ENCODE measurements around the gene KLHL22. TPM values are rescaled to one million over a fixed set of nuclear protein-coding genes. Genes with fewer than 3 reads are reported as not detected.
A peak's percentile ranks its signal among the peaks of the same experiment; 100 is the strongest.
"Not testable (repeated sequence)": the region's sequence is repeated elsewhere in the genome, so short reads cannot be mapped to it uniquely, and the experiment has no call there.

KLHL22 gene
- total RNA-seq, 1 experiment from 2014 or later, result 23.6 TPM

- DNase-seq (ENCODE audit: low read depth), result no peak
- in situ Hi-C loops (cut with HindIII; ENCODE audit: low pct_unique_long_range_greater_than_20kb, low sequenced_read_pairs), result no loop called here
Measured at GRCh38 chr22:20508815-20509271, 13.2 kb upstream of the KLHL22 start.

- in situ Hi-C loops (cut with HindIII; ENCODE audit: low pct_unique_long_range_greater_than_20kb, low sequenced_read_pairs); DNase-seq (ENCODE audit: low read depth): not testable (repeated sequence)
Measured at GRCh38 chr22:20508067-20508755, 12.6 kb upstream of the KLHL22 start.

GRCh38 chr22:20507253-20508066 is 11.9 kb upstream of the KLHL22 start, which contains the start of gene MED15:
Gene MED15 (plus strand): TSS chr22:20507610. CDS start chr22:20507679, 69 bp downstream.
- DNase-seq (ENCODE audit: low read depth), result peak; percentile 89
- in situ Hi-C loops (cut with HindIII; ENCODE audit: low pct_unique_long_range_greater_than_20kb, low sequenced_read_pairs), result no loop called here

DNA sequence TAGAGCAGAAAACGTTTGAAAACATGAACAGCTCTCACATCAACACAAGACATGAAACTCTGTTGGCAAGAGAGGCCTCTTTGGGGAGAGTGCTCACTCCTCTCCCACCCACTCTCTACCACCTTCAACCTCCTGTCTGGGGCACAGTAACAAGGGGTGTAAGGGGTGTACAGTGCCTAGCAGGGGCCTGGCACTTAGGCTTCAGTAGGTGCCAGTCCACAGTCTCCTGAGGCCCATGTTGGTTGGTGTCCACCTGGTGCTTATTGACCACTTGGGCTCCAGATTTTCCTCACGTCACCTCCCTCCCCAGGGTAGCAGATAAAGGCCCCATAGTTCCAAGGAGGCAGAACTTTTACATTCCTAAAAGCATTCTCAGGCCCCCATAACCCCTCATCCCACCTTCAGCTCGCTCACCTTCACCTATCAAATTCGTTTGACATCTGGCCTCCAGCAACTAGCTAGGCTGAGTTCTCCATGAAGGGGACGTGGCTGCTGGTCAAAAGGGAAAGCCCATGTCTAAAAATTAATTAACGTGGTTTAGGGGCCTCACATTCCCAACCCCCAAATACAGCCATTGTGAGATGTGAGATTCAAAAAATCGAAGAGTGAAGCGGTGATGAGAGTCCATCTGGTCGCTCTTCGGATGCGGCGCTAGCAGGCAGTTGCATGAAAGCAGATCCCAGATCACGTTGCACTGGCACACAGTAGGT is 11.1 kb upstream of the KLHL22 start:
- in situ Hi-C loops (cut with HindIII; ENCODE audit: low pct_unique_long_range_greater_than_20kb, low sequenced_read_pairs), result no loop called here
- no peak for DNase-seq (ENCODE audit: low read depth)

DNA sequence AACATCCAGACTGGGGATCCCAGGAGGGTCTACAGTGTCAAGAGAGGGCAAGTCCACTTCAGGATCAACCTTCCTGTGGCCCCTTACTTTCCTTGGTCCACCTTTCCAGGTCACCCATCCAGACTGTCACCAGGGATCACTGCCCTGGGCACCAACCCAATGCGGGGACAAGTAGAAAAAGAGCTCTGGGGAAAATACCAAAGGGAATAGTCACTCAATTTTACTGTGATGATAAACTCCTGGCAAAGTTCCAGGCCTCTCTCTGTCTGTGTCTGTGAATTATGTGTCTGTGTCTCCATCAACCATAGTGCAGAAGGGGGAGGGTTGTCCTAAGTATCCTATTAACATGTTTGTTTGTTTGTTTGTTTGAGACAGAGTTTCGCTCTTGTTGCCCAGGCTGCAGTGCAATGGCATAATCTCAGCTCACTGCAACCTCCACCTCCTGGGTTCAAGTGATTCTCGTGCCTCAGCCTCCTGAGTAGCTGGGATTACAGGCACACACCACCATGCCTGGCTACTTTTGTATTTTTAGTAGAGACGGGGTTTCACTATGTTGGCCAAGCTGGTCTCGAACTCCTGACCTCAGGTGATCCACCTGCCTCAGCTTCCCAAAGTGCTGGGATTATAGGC is 8.8 kb upstream of the KLHL22 start:
- in situ Hi-C loops (cut with HindIII; ENCODE audit: low pct_unique_long_range_greater_than_20kb, low sequenced_read_pairs), result not testable (repeated sequence)
- DNase-seq (ENCODE audit: low read depth), result peak; percentile 93

GRCh38 chr22:20503816-20504215 is 8.2 kb upstream of the KLHL22 start:
- in situ Hi-C loops (cut with HindIII; ENCODE audit: low pct_unique_long_range_greater_than_20kb, low sequenced_read_pairs), result no loop called here
- peak; percentile 84 for DNase-seq (ENCODE audit: low read depth)

DNA sequence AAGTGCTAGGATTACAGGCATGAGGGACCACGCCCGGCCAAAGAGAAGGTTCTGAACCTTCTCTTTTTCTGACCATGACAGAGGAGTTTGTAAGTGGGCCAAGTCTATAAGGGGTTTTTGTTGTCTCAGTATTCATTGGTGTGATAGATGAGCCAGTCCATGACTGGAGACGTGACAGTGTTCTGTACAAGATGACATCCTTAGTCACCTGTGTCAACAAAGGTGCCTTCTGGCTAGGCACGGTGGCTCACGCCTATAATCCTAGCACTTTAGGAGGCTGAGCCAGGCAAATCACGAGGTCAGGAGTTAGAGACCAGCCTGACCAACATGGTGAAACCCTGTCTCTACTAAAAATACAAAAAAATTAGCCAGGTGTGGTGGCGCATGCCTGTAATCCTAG is 4.2 kb upstream of the KLHL22 start:
- in situ Hi-C loops (cut with HindIII; ENCODE audit: low pct_unique_long_range_greater_than_20kb, low sequenced_read_pairs), result no loop called here
- DNase-seq (ENCODE audit: low read depth), result no peak

DNA sequence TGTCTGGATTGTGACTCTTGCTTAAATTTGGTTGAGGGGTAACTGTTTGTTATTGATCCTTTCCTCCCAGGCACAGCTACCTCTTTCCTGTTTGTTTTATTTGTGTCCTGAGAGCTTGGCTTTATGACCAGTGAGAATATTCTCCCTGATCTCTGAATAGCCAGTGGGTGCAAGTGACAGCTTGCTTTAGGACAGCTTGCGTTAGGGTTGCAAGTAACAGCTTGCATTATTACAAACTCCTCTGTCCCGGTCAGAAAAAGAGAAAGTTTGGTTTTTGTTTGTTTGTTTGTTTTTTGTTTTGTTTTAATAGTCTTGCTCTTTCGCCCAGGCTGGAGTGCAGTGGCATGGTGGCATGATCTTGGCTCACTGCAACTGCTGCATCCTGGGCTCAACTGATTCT is 3.3 kb upstream of the KLHL22 start:
- in situ Hi-C loops (cut with HindIII; ENCODE audit: low pct_unique_long_range_greater_than_20kb, low sequenced_read_pairs), result no loop called here
- DNase-seq (ENCODE audit: low read depth), result no peak

GRCh38 chr22:20497426-20497825 is 1.8 kb upstream of the KLHL22 start:
- no peak for DNase-seq (ENCODE audit: low read depth)
- in situ Hi-C loops (cut with HindIII; ENCODE audit: low pct_unique_long_range_greater_than_20kb, low sequenced_read_pairs), result no loop called here

DNA sequence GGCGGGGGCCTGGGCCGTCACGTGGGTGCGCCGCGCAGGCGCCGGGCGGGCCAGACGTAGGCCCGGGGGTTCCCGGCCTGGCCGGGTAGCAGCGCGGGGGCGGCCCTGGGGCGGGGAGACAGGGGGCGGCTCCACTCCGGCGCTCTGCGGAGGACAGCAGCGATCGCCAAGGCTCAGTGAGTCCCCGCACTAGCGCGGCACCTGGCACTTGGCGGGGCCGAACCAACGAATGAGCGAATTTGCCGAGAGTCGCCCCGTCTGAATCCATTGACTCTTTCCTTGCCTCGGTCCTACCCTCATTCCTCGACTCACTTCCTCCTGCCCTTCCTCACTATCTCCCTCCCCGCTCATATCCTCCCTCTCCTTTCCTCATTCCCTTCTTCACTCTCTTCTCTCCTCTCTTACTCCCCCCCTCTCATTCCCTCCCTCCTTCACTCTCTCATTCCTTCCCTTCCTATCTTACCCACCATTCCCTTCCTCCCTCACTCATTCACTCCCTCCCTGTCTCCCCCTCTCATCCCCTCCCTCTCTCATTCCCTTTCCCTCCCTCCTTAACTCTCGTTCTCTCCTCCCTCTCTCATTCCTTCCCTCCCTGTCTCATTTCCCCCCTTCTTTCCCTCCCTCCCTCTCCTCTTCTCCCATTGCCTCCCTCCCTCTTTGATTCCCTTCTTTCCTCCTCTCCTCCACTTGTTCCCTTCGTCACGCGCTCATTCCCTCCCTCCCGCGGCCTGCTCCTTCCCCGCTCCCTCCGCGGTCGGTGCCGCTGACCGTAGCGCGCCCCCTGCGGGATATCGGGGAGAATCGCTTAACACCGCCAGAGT is 476 bp upstream of the KLHL22 start:
- peak; percentile 90 for DNase-seq (ENCODE audit: low read depth)
- in situ Hi-C loops (cut with HindIII; ENCODE audit: low pct_unique_long_range_greater_than_20kb, low sequenced_read_pairs), result no loop called here

GRCh38 chr22:20491346-20491745 is 4.2 kb downstream of the KLHL22 start:
- in situ Hi-C loops (cut with HindIII; ENCODE audit: low pct_unique_long_range_greater_than_20kb, low sequenced_read_pairs), result no loop called here
- DNase-seq (ENCODE audit: low read depth), result no peak

DNA sequence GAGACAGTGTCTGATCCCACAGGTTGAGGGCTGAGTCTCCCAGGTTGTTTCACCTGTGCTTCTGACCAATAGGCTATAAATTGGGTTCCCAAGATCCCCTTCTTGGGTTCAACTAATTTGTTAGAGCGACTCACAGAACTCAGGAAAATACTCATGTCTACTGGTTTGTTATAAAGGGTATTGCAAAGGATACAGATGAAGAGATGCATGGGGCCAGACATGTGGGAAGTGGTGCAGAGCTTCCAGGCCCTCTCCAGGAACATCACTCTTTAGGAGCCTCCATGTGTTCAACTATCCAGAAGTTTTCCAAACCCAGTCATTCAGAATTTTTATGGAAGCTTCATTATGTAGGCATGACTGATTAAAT is 4.7 kb downstream of the KLHL22 start:
- in situ Hi-C loops (cut with HindIII; ENCODE audit: low pct_unique_long_range_greater_than_20kb, low sequenced_read_pairs), result no loop called here
- DNase-seq (ENCODE audit: low read depth), result no peak

DNA sequence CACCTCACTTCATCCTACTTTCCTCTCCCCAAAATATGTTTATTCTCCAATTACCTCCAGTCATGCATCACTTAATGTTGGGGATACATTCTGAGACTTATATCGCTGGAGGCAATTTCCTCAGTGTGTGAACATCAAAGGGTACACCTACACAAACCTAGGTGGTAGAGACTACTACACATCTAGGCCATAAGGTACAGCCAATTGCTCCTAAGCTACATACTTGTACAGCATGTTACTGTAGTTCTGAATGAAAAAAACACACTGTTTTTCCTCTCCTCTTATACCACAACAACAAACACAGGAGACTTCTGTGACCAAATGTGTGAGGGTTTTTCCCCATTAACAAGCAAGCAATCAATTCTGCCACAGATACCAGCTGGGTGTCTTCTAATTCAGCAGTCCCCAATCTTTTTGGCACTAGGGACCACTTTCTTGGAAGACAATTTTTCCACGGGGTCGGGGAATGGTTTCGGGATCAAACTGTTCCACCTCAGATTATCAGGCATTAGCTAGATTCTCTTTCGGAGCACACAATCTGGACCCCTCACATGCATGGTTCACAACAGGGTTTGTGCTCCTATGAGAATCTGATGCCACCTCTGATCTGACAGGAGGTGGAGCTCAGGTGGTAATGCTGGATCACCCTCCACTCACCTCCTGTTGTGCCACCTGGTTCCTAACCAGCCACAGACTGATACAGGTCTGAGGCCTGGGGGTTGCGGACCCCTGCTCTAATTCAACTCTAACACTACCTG is 5.2 kb downstream of the KLHL22 start:
- in situ Hi-C loops (cut with HindIII; ENCODE audit: low pct_unique_long_range_greater_than_20kb, low sequenced_read_pairs), result no loop called here
- no peak for DNase-seq (ENCODE audit: low read depth)

GRCh38 chr22:20488946-20489345 is 6.6 kb downstream of the KLHL22 start:
- in situ Hi-C loops (cut with HindIII; ENCODE audit: low pct_unique_long_range_greater_than_20kb, low sequenced_read_pairs), result no loop called here
- no peak for DNase-seq (ENCODE audit: low read depth)

DNA sequence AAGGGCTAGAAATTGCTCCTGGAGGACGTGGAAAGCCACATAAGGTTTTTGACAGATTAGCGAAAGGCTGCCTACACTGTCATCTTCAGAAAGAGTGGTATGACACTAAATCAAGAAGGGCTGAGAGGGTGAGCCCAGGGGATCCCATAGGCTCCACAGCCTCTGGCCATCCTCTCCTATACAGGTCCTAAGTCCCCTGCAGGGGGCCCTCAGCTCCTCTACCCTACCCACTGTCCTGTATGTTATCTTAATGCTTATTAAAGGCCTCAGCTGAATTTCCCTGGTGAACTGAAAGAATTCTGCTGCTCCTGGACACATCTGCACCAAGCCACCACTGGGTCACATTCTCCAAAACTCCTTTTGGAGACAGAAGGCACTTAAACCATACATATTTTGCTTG is 7.9 kb downstream of the KLHL22 start:
- in situ Hi-C loops (cut with HindIII; ENCODE audit: low pct_unique_long_range_greater_than_20kb, low sequenced_read_pairs), result no loop called here
- DNase-seq (ENCODE audit: low read depth), result no peak

DNA sequence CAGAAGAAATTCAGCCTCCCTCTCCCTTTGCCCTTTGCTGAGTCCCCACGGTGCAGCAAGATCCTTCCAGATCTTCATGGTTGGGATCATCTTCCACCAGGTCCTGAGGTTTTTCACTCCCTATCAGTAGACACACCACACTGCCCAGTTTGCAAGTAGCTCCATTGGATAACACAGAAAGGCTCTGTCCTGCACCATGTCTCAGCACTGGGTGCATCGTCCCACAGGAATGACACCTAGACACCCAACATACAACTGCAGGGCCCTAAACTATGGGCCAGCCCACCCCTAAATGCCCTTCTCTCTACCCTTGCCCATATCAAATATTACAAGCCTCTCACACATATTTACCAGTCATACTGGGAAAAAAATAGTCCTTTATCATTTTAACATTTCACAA is 9.4 kb downstream of the KLHL22 start:
- in situ Hi-C loops (cut with HindIII; ENCODE audit: low pct_unique_long_range_greater_than_20kb, low sequenced_read_pairs), result no loop called here
- no peak for DNase-seq (ENCODE audit: low read depth)

DNA sequence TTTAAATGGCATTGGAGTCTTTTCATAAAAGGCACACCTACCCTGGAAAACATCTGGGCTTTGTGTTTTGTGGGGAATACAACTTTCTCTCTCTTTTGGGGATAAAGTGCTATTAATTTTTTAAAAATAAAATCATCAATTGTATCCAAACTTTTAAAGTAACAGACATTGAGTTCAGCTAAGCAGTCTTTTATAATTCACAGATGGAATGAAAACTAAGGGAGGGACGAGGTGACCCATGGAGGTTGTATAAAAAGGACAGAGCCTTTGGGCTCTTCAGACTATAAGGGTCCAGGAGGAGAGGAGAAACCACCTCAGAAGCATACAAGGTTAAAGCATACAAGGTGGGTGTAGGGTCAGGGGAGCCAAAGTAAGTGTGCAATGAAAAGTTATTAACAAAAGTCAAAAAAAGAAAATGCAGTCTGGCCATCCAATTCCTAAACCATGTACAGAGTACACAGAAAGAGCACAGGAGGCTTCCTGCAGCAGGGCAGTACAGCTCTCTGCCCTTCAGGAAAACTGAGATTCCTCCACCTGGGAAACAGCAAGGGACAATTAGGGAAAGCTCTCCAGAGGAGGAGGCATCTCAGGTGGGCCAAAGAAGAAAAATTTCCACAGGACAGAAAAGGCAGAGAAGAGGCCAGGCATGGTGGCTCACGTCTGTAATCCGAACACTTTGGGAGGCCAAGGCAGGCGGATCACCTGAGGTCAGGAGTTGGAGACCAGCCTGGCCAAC is 10.5 kb downstream of the KLHL22 start:
- in situ Hi-C loops (cut with HindIII; ENCODE audit: low pct_unique_long_range_greater_than_20kb, low sequenced_read_pairs), result no loop called here

More for the DNA sequence above, 10.5 kb downstream of the KLHL22 start:
- DNase-seq (ENCODE audit: low read depth), result no peak

Measured in Caki2 (cell line).